IMR-90 (cell line): ENCODE data around the gene VPS26B. TPM values are rescaled to one million over a fixed set of nuclear protein-coding genes. Genes with fewer than 3 reads are reported as not detected.

Experiments used
- ATAC-seq: fragments of 200-7000 bp; cut with Tn5 transposase; 2 replicates; pipeline ENCODE4 v1.9.1; 2020; ENCODE audit warnings: low read depth, mild to moderate bottlenecking, moderate library complexity
- BruUV-seq: library from RNA; stranded (reverse); fragments of 400-500 nt; replicated peaks from 2 replicates; lab custom pipeline; 2021; lab: Mats Ljungman, UMichigan
- CTCF ChIA-PET: fragments of 300-600 bp; formaldehyde crosslinking; extraction: SDS; loops from one replicate; lab custom pipeline; 2021; ENCODE audit warnings: antibody characterized with exemption; lab: Yijun Ruan, JAX
- POLR2A ChIA-PET: fragments of 300-600 bp; sonication (Branson Sonifier 250); formaldehyde crosslinking; loops from one replicate; lab custom pipeline; 2022; ENCODE audit warnings: antibody characterized with exemption; ENCODE audit not compliant: unreplicated experiment; lab: Charles Lee
- DNase-seq: peaks from one replicate; pipeline ENCODE4 v3.0.0; 2013
- H2AFZ ChIP-seq: replicated peaks from 2 replicates; pipeline ENCODE3; 2013; ENCODE audit warnings: low read length, mild to moderate bottlenecking; ENCODE audit not compliant: poor library complexity
- H2AK5ac ChIP-seq: 2 replicates; pipeline ENCODE4 v1.6.1; 2013; ENCODE audit warnings: low read depth, low read length, inconsistent platforms
- H2AK9ac ChIP-seq: replicated peaks from 2 replicates; pipeline ENCODE3; 2013; ENCODE audit warnings: mild to moderate bottlenecking, low read depth, low read length, moderate library complexity; ENCODE audit not compliant: poor library complexity
- H2BK120ac ChIP-seq: 2 replicates; pipeline ENCODE4 v1.6.1; 2013; ENCODE audit warnings: low read depth, low read length, inconsistent platforms
- H2BK15ac ChIP-seq: 3 replicates; pipeline ENCODE4 v1.6.1; 2013; ENCODE audit warnings: low read depth, low read length, inconsistent platforms
- H2BK20ac ChIP-seq: 2 replicates; pipeline ENCODE4 v1.6.1; 2013; ENCODE audit warnings: low read depth, mild to moderate bottlenecking, inconsistent platforms, low read length, moderate library complexity
- H2BK5ac ChIP-seq: 2 replicates; pipeline ENCODE4 v1.6.1; 2013; ENCODE audit warnings: mild to moderate bottlenecking, low read depth, low read length, inconsistent platforms; ENCODE audit not compliant: poor library complexity, severe bottlenecking
- H3K14ac ChIP-seq: replicated peaks from 2 replicates; pipeline ENCODE4 v1.6.1; 2013; ENCODE audit warnings: low read depth, low read length, inconsistent platforms
- H3K18ac ChIP-seq: 2 replicates; pipeline ENCODE4 v1.6.1; 2013; ENCODE audit warnings: low read depth, low read length, control low read depth
- H3K23ac ChIP-seq: 2 replicates; pipeline ENCODE4 v1.6.1; 2013; ENCODE audit warnings: low read depth, low read length, inconsistent platforms
- H3K27ac ChIP-seq: 2 replicates; pipeline ENCODE4 v1.5.1; 2013; ENCODE audit warnings: mild to moderate bottlenecking, control low read depth, low read length; ENCODE audit not compliant: insufficient read depth
- H3K27me3 ChIP-seq: 2 replicates; pipeline ENCODE4 v1.6.1; 2013; ENCODE audit warnings: low read length; ENCODE audit not compliant: control insufficient read depth, insufficient read depth
- H3K36me3 ChIP-seq: 2 replicates; pipeline ENCODE4 v1.6.1; 2013; ENCODE audit warnings: low read length, mixed read lengths; ENCODE audit not compliant: control insufficient read depth, insufficient read depth
- H3K4ac ChIP-seq: 2 replicates; pipeline ENCODE4 v1.6.1; 2013; ENCODE audit warnings: low read depth, low read length, inconsistent platforms
- H3K4me1 ChIP-seq: 2 replicates; pipeline ENCODE4 v1.6.1; 2013; ENCODE audit warnings: low read length, mixed read lengths; ENCODE audit not compliant: control insufficient read depth, insufficient read depth
- H3K4me2 ChIP-seq: 2 replicates; pipeline ENCODE4 v1.6.1; 2013; ENCODE audit warnings: low read depth, mild to moderate bottlenecking, control low read depth, low read length, moderate library complexity
- H3K4me3 ChIP-seq: 2 replicates; pipeline ENCODE4 v1.5.1; 2013; ENCODE audit warnings: low read depth, mild to moderate bottlenecking, control low read depth, low read length, moderate library complexity; ENCODE audit not compliant: insufficient read depth
- H3K56ac ChIP-seq: 2 replicates; pipeline ENCODE4 v1.6.1; 2013; ENCODE audit warnings: low read length, inconsistent platforms; ENCODE audit not compliant: insufficient read depth; ENCODE audit errors: extremely low read depth
- H3K79me1 ChIP-seq, 2 experiments: 2 replicates each; pipeline ENCODE4 v1.6.1; 2013; ENCODE audit warnings: low read length in 2 of 2, inconsistent platforms in 1 of 2, low read depth in 1 of 2
- H3K9ac ChIP-seq: 2 replicates; pipeline ENCODE4 v1.6.1; 2013; ENCODE audit warnings: low read depth, low read length, control low read depth
- H3K9me1 ChIP-seq: 2 replicates; pipeline ENCODE4 v1.6.1; 2013; ENCODE audit warnings: low read length, inconsistent platforms; ENCODE audit not compliant: insufficient read depth
- H3K9me3 ChIP-seq: 2 replicates; pipeline ENCODE4 v1.6.1; 2013; ENCODE audit warnings: low read length; ENCODE audit not compliant: control insufficient read depth, insufficient read depth
- H4K20me1 ChIP-seq: 2 replicates; pipeline ENCODE4 v1.6.1; 2013; ENCODE audit warnings: low read length, inconsistent platforms; ENCODE audit not compliant: insufficient read depth
- H4K5ac ChIP-seq: 2 replicates; pipeline ENCODE4 v1.6.1; 2013; ENCODE audit warnings: mild to moderate bottlenecking, low read depth, low read length, control low read depth
- H4K8ac ChIP-seq, 2 experiments: 2 replicates each; pipeline ENCODE4 v1.6.1; 2013; ENCODE audit warnings: low read depth in 2 of 2, low read length in 2 of 2, control low read depth in 1 of 2, inconsistent platforms in 1 of 2
- H4K91ac ChIP-seq: 2 replicates; pipeline ENCODE4 v1.6.1; 2013; ENCODE audit warnings: low read depth, low read length, inconsistent platforms; ENCODE audit not compliant: insufficient read depth
- BHLHE40 ChIP-seq: fragments of 150-350 bp; IDR thresholded peaks from 2 replicates; pipeline ENCODE4 v1.6.1; 2016; ENCODE audit warnings: mild to moderate bottlenecking, low read depth, low read length
- CEBPB ChIP-seq: IDR thresholded peaks from 2 replicates; pipeline ENCODE4 v1.6.1; 2012; ENCODE audit warnings: low read depth, low read length, improper control_type of control experiment
- CHD1 ChIP-seq: IDR thresholded peaks from 2 replicates; pipeline ENCODE4 v1.6.1; 2012; ENCODE audit warnings: low read depth, low read length, improper control_type of control experiment
- FOS ChIP-seq: fragments of 150-350 bp; IDR thresholded peaks from 2 replicates; pipeline ENCODE4 v1.6.1; 2016; ENCODE audit warnings: low read depth, low read length
- MAFK ChIP-seq: IDR thresholded peaks from 2 replicates; pipeline ENCODE4 v1.6.1; 2012; ENCODE audit warnings: low read depth, low read length, improper control_type of control experiment
- MAZ ChIP-seq: IDR thresholded peaks from 2 replicates; pipeline ENCODE4 v1.6.1; 2012; ENCODE audit warnings: low read depth, mild to moderate bottlenecking, low read length, improper control_type of control experiment, moderate library complexity, borderline replicate concordance
- MXI1 ChIP-seq: IDR thresholded peaks from 2 replicates; pipeline ENCODE4 v1.6.1; 2012; ENCODE audit warnings: low read depth, mild to moderate bottlenecking, low read length, moderate library complexity, borderline replicate concordance
- NFE2L2 ChIP-seq: fragments of 150-350 bp; IDR thresholded peaks from 2 replicates; pipeline ENCODE4 v1.6.1; 2016; ENCODE audit warnings: low read depth, mild to moderate bottlenecking, low read length
- POLR2A ChIP-seq: IDR thresholded peaks from 2 replicates; pipeline ENCODE4 v1.6.1; 2012; ENCODE audit warnings: mild to moderate bottlenecking, low read depth, low read length
- RAD21 ChIP-seq: IDR thresholded peaks from 2 replicates; pipeline ENCODE4 v1.6.1; 2012; ENCODE audit warnings: low read length, improper control_type of control experiment
- RCOR1 ChIP-seq: IDR thresholded peaks from 2 replicates; pipeline ENCODE4 v1.6.1; 2012; ENCODE audit warnings: mild to moderate bottlenecking, low read length, improper control_type of control experiment; ENCODE audit not compliant: insufficient replicate concordance
- RFX5 ChIP-seq: IDR thresholded peaks from 2 replicates; pipeline ENCODE4 v1.8.0; 2012; ENCODE audit warnings: low read depth, mild to moderate bottlenecking, low read length, moderate library complexity
- SMC3 ChIP-seq: fragments of 150-350 bp; IDR thresholded peaks from 2 replicates; pipeline ENCODE4 v1.6.1; 2016; ENCODE audit warnings: low read depth, mild to moderate bottlenecking, antibody characterized with exemption, low read length, moderate library complexity
- USF2 ChIP-seq: fragments of 150-350 bp; IDR thresholded peaks from 2 replicates; pipeline ENCODE4 v1.6.1; 2017; ENCODE audit warnings: mild to moderate bottlenecking, antibody characterized with exemption, low read length, low read depth
- WGBS, 2 experiments: methylation state at CpG; one replicate each; pipeline versions ENCODE4 v1.1.5 to v1.1.7; 2013; ENCODE audit warnings: missing lambda C conversion rate in 2 of 2; ENCODE audit not compliant: insufficient read length in 1 of 2; ENCODE audit errors: extremely low coverage in 2 of 2; 5-methylcytosine and 5-hydroxymethylcytosine counted together
- dilution Hi-C: fragments of 300-500 bp; cut with HindIII; formaldehyde crosslinking; loops from one replicate; pipeline ENCODE4 v1.14.3; 2018; ENCODE audit warnings: low sequenced_read_pairs; ENCODE audit not compliant: unreplicated experiment
- in situ Hi-C: fragments of 300-500 bp; cut with MboI; formaldehyde crosslinking; loops from 3 replicates; pipeline ENCODE4 v1.14.3; 2019; ENCODE audit warnings: low sequenced_read_pairs, inconsistent platforms, mixed read lengths
- intact Hi-C: fragments of 100-400 bp; cut with micrococcal nuclease; formaldehyde crosslinking; loops from 2 replicates; pipeline ENCODE4 v1.10.0; 2022
- polyA plus RNA-seq, 3 experiments: library from polyadenylated mRNA; depleted of rRNA; stranded (reverse); fragments of >200 nt; gene quantifications; 2 replicates each; pipeline ENCODE4 v1.2.3, GENCODE V29; 2012; ENCODE audit warnings: low replicate concordance in 1 of 3
- total RNA-seq: library from RNA; depleted of rRNA; stranded (reverse); fragments of >200 nt; gene quantifications from 2 replicates; pipeline ENCODE4 v1.2.3, GENCODE V29; 2012
- TF ChIP-seq, protein P1 (sequence below): conservative IDR thresholded peaks from 2 replicates; pipeline ENCODE4 v1.5.1; 2012; ENCODE audit warnings: mild to moderate bottlenecking, low read depth, low read length, improper control_type of control experiment
- TF ChIP-seq, protein P2 (sequence below): fragments of 150-350 bp; IDR thresholded peaks from 2 replicates; pipeline ENCODE4 v1.6.1; 2016; ENCODE audit warnings: low read depth, mild to moderate bottlenecking, low read length, moderate library complexity, borderline replicate concordance

VPS26B gene
- total and polyA plus RNA-seq, 2 of the 4 experiments (the other 2 are of a cell fraction): 41.6 to 51.1 TPM

GRCh38 chr11:134273317-134273712 lies 48.8 kb downstream of the VPS26B start:
- intact Hi-C loops (no loop called here), in situ Hi-C loops (no loop called here), dilution Hi-C loops (no loop called here)
- Histone ChIP-seq H2BK15ac (no peak overlapping the region), H2AFZ (no peak overlapping the region), H2BK20ac (no peak overlapping the region), H2AK9ac (no peak overlapping the region), H3K79me1 (no peaks in the 10 kb centered on the region), H4K8ac (no peak overlapping the region), H3K27ac (no peak overlapping the region), H3K56ac (no peak overlapping the region), H3K9ac (no peak overlapping the region), H2BK5ac (no peak overlapping the region), H3K9me1 (no peaks in the 10 kb centered on the region), H4K20me1 (no peaks in the 10 kb centered on the region), H3K18ac (no peak overlapping the region), H3K4me1 (peaks cover 1% of the 10 kb centered on the region; the same call in 1 of the 2 replicates), H3K4me2 (no peak overlapping the region), H3K4me3 (no peak overlapping the region), H3K4ac (no peak overlapping the region), H3K9me3 (peaks cover 6% of the 10 kb centered on the region), H2AK5ac (no peak overlapping the region), H4K5ac (no peak overlapping the region), H2BK120ac (no peak overlapping the region), H4K91ac (no peak overlapping the region), H3K14ac (no peak overlapping the region), H3K27me3 (peaks cover 65% of the 10 kb centered on the region), H3K23ac (no peak overlapping the region), H3K36me3 (no peaks in the 10 kb centered on the region)
- ATAC-seq: no peak
- no TSS peak for BruUV-seq
- CTCF ChIA-PET: interaction anchor here (0.6 to 1.8 kb wide), 2 partner anchors 12 to 45 kb away, joined by 3 to 6 read pairs; no protein-coding TSS in a partner anchor
- WGBS, 2 experiments: no CpG with 5 or more reads among the region's 3 CpGs
- POLR2A ChIA-PET: no interaction called here
- TF ChIP-seq BHLHE40: no peak
- no peak for TF ChIP-seq USF2
- no peak for TF ChIP-seq FOS
- no peak for TF ChIP-seq RCOR1
- TF ChIP-seq, protein P1, sequence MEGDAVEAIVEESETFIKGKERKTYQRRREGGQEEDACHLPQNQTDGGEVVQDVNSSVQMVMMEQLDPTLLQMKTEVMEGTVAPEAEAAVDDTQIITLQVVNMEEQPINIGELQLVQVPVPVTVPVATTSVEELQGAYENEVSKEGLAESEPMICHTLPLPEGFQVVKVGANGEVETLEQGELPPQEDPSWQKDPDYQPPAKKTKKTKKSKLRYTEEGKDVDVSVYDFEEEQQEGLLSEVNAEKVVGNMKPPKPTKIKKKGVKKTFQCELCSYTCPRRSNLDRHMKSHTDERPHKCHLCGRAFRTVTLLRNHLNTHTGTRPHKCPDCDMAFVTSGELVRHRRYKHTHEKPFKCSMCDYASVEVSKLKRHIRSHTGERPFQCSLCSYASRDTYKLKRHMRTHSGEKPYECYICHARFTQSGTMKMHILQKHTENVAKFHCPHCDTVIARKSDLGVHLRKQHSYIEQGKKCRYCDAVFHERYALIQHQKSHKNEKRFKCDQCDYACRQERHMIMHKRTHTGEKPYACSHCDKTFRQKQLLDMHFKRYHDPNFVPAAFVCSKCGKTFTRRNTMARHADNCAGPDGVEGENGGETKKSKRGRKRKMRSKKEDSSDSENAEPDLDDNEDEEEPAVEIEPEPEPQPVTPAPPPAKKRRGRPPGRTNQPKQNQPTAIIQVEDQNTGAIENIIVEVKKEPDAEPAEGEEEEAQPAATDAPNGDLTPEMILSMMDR: no peak
- TF ChIP-seq NFE2L2: no peak
- TF ChIP-seq CHD1: no peak
- no peak for TF ChIP-seq RFX5
- no peak for TF ChIP-seq SMC3
- TF ChIP-seq, protein P2, sequence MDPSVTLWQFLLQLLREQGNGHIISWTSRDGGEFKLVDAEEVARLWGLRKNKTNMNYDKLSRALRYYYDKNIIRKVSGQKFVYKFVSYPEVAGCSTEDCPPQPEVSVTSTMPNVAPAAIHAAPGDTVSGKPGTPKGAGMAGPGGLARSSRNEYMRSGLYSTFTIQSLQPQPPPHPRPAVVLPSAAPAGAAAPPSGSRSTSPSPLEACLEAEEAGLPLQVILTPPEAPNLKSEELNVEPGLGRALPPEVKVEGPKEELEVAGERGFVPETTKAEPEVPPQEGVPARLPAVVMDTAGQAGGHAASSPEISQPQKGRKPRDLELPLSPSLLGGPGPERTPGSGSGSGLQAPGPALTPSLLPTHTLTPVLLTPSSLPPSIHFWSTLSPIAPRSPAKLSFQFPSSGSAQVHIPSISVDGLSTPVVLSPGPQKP: no peak
- TF ChIP-seq CEBPB: no peak
- TF ChIP-seq MXI1: no peak
- no peak for TF ChIP-seq MAFK
- no peak for TF ChIP-seq RAD21
- no peak for TF ChIP-seq POLR2A
- no peak for TF ChIP-seq MAZ
- no peak for DNase-seq
